GM19372 (cell line): ENCODE results near the gene AGK.

Source experiments
- ATAC-seq: cut with Tn5 transposase; IDR thresholded peaks from one replicate; pipeline ENCODE4 v1.9.1; 2021; ENCODE audit warnings: mild to moderate bottlenecking, low read depth, moderate library complexity; ENCODE audit not compliant: unreplicated experiment

Gene AGK

GRCh38 chr7:141584935-141585334, 33.7 kb downstream of the AGK start:
- ATAC-seq = no peak

- no peak for ATAC-seq
Observed at GRCh38 chr7:141585592-141586510, 34.6 kb downstream of the AGK start.

DNA sequence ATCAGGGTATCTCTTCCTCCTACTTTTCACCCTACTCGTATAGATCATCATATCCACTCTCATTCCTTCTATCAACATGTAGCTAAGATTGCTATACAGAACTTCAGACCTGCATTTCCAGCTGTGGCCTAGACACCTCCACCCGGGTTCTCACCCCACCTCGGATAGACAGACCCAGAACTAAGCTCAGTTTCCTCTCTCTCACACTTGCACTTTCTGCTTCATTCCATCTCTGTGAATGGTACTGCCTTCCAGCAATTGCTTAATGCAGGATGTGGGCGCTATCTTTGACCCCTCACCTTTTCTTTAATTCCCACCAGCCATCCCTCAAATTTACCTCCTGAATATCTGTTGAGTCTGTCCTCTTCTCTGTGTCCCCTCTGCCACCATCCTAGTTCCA, 35.7 kb downstream of the AGK start:
- no peak for ATAC-seq

DNA sequence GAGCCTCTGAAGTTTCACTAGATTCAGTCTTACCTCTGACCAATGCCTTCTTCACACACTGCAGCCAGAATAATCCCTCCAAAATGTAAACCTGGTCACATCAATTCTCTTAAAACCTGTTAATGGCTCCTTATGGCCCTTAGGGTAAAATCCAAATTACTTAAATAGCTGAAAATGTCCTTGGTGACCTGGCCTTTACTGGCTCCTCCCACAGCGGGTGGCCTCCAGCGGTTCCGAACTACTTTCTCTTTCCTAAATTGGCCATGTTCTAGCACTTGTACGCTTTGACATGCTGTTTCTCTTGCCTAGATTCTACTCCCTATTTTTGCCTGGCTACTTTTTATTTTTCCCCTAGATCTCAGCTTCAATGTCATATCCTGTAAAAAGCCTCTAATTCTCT, 36.1 kb downstream of the AGK start:
- no peak for ATAC-seq

- ATAC-seq = no peak
Observed at GRCh38 chr7:141588912-141589311, 37.7 kb downstream of the AGK start.

DNA sequence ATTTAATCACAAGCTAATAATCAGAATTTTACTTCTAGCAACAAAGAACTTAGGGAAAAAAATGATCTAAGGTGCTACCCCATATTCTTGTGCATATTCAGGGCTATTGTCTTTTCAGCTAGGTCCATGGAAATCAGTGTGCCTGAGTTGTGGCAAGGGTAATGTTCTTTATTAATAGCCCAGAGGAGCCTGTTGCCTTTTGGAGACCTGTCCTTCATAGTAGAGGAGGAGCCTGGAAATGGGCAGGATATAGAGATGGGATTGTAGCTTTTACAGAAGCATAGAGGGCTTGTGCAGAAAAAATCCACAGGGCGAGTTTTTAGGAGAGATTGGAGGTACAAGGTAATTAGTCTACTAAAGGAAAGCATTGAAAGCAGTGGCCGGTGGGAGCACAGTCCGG, 38.9 kb downstream of the AGK start:
- no peak for ATAC-seq

DNA sequence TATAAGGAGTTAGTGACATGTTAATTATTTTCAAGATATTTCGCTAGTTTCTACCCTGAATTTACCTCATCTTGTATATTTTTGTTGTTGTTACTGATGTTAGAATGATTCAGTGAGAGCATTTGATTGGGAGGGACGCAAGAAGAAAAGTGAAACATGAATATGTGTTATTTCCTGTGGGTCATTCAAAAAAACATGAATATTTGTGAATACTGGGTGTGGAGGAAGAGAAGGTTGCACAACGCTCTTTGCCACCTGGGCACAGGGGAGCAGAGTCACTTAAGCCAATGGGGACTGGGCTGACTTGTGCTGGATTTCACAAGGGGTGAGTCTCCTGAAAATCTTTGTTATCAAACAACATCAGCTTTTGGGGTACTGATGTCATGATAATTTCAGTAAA, 39.5 kb downstream of the AGK start:
- ATAC-seq = no peak

DNA sequence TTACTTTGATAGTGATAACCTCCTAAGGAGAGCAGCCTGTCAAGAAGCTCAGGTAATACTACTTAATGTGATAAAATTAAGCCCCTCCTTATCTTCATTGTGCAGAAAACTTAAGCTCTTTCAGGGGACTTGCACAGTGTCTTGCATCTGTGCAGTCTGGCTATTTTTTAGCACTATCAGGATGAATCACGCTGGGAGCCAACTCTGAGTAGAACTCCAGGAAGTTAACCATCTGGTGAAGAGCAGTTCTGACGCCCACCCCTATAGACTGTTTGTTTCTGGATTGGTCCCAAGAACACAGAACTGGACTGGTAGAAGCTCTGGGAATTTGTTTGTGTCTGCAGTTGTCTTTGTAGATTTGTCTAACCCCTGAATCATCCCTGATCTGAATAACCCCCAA, 41.9 kb downstream of the AGK start:
- ATAC-seq = no peak

DNA sequence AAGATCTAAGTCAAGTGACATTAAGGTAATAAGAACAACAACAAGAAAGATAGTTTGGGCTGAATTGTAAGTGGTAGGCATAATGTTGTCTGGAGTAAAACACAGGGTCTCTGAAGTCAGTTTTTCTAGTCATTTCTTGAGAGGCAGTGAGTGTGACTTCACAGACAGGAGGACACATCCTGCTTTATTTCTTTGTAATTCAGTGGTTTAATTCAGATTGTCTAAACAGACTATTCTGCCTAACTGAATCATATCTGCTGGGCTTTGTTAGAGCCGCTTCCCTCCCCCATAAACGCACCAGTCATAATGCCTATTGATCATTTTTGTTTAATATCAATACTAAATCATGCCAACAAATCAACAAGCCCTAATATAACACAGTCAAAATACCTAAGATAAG, 46.8 kb downstream of the AGK start:
- ATAC-seq = no peak

- no peak for ATAC-seq
Observed at GRCh38 chr7:141598408-141598807, 47.2 kb downstream of the AGK start.

- no peak for ATAC-seq
Observed at GRCh38 chr7:141600168-141601006, 49.2 kb downstream of the AGK start.

GRCh38 chr7:141609576-141609975, 58.4 kb downstream of the AGK start:
- ATAC-seq = no peak

DNA sequence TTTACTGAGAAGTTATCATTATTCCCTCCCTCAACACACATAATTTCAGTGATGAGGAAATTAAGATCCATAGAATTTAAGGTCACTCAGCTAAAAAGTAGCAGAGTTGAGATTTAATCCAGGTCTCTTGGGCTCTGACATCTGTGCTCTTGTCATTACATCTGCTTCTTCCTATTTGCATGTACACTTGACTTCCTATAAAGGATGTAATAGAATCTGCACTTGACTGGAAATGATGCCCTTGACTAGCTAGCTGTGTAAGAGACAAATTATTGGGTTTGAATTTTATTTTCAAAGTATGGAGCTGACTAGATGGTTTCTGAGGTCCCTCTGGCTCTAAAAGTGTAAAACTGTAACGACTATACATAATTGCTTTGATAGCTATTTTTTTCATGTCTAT, 59.5 kb downstream of the AGK start:
- ATAC-seq = no peak

- ATAC-seq = no peak
Observed at GRCh38 chr7:141612861-141613260, 61.7 kb downstream of the AGK start.

- ATAC-seq = no peak
Observed at GRCh38 chr7:141617280-141617679, 66.1 kb downstream of the AGK start.

DNA sequence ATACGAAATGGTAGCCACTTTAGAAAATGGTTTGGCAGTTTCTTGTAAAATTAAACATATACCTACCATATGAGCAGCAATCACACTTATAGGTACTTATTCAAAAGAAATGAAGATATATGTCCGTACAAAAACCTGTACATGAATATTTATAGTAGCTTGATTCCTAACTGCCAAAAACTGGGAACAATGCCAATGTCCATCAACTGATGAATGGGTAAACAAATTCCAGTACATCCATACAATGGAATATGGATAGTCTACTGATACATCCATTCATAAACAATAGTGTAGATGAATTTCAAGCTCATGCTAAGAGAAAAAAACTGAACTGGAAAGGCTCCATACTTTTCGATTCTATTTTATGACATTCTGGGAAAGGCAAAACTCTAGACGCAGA, 68.5 kb downstream of the AGK start:
- no peak for ATAC-seq

DNA sequence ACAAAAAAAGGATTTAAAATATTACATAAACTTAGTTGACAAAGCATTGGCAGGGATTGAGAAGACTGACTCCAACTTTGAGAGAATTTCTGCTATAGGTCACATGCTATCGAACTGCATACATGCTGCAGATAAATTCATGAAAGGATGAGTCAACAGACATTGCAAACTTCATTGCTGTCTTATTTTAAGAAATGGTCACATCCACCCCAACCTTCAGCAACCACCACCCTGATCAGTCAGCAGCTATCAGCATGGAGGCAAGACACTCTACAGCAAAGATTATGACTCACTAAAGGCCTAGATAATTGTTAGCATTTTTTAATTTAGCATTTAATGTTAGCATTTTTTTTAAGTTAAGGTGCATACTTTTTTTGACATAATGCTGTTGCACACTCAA, 73.6 kb downstream of the AGK start:
- no peak for ATAC-seq

GRCh38 chr7:141630621-141631020, 79.4 kb downstream of the AGK start:
- ATAC-seq = no peak

GRCh38 chr7:141631525-141631924, 80.3 kb downstream of the AGK start:
- no peak for ATAC-seq

- ATAC-seq = no peak
Observed at GRCh38 chr7:141634065-141634464, 82.9 kb downstream of the AGK start.

DNA sequence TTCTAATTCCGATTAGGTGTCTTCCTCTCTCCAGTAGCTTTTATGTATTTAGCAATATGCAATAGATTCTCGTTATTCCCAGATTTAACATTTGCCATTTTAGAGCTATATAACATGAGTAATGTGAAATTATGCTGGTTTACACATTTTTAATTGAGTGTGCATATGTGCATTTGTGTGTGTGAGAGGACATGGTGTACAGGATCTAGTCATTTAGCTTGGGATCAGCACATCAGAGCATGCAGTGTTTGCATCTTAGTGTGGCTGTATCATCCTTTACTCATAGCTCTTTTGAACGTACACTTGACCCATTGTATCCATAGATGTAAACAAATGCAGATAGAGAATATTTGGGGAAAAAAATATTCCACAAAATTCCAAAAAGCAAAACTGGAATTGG, 84.8 kb downstream of the AGK start:
- no peak for ATAC-seq
